Ishikawa (cell line): ENCODE data around the gene MRPL53.

Experiments
- CEBPB ChIP-seq: IDR thresholded peaks from 2 replicates; pipeline ENCODE4 v1.6.1; 2012
- CREB1 ChIP-seq: IDR thresholded peaks from 2 replicates; pipeline ENCODE4 v1.6.1; 2012; ENCODE audit warnings: low read depth
- EGR1 ChIP-seq: IDR thresholded peaks from 2 replicates; pipeline ENCODE4 v1.6.1; 2012
- EP300 ChIP-seq: IDR thresholded peaks from 2 replicates; pipeline ENCODE4 v1.6.1; 2012; ENCODE audit warnings: borderline replicate concordance
- FOXM1 ChIP-seq: IDR thresholded peaks from 2 replicates; pipeline ENCODE4 v1.6.1; 2012; ENCODE audit warnings: low read depth, borderline replicate concordance
- NFIC ChIP-seq: IDR thresholded peaks from 2 replicates; pipeline ENCODE4 v1.6.1; 2012
- RAD21 ChIP-seq: IDR thresholded peaks from 2 replicates; pipeline ENCODE4 v1.6.1; 2012; ENCODE audit warnings: low read depth
- REST ChIP-seq: IDR thresholded peaks from 2 replicates; pipeline ENCODE4 v1.6.1; 2012; ENCODE audit warnings: low read depth, mild to moderate bottlenecking
- TAF1 ChIP-seq: IDR thresholded peaks from 2 replicates; pipeline ENCODE4 v1.6.1; 2012; ENCODE audit warnings: low read depth, mild to moderate bottlenecking
- TEAD4 ChIP-seq: IDR thresholded peaks from 2 replicates; pipeline ENCODE4 v1.6.1; 2012
- YY1 ChIP-seq: IDR thresholded peaks from 2 replicates; pipeline ENCODE4 v1.6.1; 2012; ENCODE audit warnings: low read depth
- TF ChIP-seq, protein P1 (sequence below): IDR thresholded peaks from 2 replicates; pipeline ENCODE4 v1.6.1; 2012

DNA sequence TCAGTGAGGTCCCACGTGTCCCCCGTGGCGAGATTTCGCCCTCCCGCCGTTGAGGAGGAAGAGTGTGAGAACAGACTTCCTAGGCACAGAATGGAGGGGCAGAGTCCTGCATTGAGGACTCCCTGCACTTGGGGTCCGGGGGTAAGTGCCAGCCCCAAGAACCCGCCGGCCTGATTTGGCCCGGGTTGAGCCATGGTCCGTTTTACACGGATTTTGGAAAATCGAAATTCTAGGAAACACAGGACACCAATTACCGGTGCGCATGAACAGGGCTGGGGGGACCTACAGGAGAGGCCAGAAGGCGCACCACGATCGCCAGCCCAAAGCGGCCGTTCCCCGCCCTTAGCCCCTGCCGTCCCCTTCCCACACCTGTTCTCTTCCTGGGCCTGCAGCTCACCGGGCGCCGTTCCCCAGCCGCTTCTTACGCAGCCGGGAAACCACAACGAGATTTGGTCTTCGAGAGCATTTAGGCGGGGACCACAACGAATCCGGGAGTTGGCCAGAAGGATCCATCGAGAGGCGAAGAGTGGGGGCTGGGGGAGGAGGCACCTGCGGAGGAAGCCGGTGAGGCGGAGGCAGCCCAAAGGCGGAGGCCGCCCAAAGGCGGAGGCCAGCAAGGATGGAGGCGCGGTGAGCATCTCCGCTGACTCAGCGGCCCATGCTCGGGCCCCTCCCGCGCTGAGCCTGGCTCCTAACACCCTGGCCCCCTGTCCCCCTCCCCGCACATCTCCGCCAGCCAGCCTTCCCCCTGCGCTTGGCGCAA, 41.3 kb upstream of the MRPL53 start:
- TF ChIP-seq RAD21: no peak
- no peak for TF ChIP-seq FOXM1
- no peak for TF ChIP-seq CEBPB
- TF ChIP-seq EGR1: no peak
- TF ChIP-seq, protein P1, sequence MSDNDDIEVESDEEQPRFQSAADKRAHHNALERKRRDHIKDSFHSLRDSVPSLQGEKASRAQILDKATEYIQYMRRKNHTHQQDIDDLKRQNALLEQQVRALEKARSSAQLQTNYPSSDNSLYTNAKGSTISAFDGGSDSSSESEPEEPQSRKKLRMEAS: no peak
- no peak for TF ChIP-seq EP300
- no peak for TF ChIP-seq YY1
- TF ChIP-seq TEAD4: no peak
- TF ChIP-seq TAF1: no peak
- no peak for TF ChIP-seq REST
- no peak for TF ChIP-seq CREB1
- no peak for TF ChIP-seq NFIC
